GM18507 (cell line): ENCODE results near the gene NUDT6.
"Not testable (repeated sequence)": the region's sequence is repeated elsewhere in the genome, so short reads cannot be mapped to it uniquely, and the experiment has no call there.

Source experiments
- DNase-seq: peaks from one replicate; pipeline ENCODE4 v3.0.0; 2011; ENCODE audit warnings: low read depth; ENCODE audit not compliant: insufficient read length; ENCODE audit errors: extremely low spot score
- FAIRE-seq: peaks from 2 replicates; lab custom pipeline; 2011; peaks lifted over from hg19 to GRCh38; lab: Jason Lieb, UNC

Gene NUDT6

DNA sequence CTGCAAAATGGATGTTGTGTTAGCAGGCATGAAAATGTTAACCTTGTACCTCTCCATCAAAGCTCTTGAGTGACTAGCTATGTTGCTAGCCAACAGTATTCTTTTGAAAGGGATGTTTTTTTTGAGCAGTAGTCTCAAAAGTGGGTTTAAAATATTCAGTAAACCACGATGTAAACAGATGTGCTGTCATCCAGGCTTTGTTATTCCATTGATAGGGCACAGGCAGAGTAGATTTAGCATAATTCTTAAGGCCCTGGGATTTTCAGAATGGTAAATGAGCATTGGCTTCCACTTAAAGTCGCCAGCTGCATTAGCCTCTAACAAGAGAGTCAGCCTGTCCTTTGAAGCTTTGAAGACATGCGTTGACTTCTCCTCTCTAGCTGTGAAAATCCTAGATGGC lies 77.3 kb downstream of the NUDT6 start:
- FAIRE-seq (no peak), DNase-seq (no peak)

DNA sequence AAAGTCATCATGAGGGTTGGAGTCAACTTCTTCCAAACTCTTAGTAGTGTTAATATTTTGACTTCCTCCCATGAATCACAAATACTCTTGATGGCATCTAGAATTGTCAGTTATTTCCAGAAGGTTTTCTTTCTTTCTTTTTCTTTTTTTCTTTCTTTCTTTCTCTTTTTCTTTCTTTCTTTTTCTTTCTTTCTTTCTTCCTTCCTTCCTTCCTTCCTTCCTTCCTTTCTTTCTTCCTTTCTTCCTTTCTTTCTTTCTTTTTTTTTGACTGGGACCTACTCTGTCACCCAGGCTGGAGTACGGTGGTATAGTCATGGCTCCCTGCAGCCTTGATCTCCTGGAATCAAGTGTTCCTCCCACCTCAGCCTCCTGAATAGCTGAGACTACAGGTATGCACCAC lies 78.0 kb downstream of the NUDT6 start:
- FAIRE-seq, result not testable (repeated sequence)

DNA sequence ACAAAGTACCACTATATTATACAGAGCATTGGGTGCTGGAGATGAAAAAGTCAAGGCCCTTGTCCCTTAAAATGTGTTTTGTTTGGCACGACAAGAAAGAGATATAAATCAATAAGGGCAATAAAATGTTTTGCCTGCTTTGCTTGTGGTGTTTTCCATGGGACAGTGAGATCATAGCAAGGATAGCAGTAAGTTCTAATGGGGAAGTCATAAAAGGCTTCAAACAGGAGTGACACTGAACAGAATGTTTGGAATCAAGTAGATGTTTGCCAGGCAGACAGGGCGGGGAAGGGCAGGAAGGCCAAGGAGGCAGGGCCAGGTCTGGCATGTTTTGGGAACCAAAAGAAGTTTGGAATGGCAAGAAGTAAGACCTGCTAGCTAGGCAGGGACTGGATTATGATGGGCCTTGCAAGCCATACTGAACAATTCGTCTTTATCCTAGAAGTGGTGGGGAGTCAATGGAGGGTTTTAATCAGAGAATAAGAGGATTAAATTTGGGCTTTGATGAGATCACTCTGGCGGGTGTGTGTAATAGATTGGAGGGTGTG lies 79.3 kb downstream of the NUDT6 start:
- no peak for DNase-seq
- FAIRE-seq, result no peak

More for the DNA sequence above, 78.0 kb downstream of the NUDT6 start:
- DNase-seq, result not testable (repeated sequence)
